GM19395 (cell line): ENCODE measurements around the gene CDH24.

Experiments used
- ATAC-seq: cut with Tn5 transposase; IDR thresholded peaks from one replicate; pipeline ENCODE4 v1.9.1; 2021; ENCODE audit warnings: mild to moderate bottlenecking, moderate library complexity; ENCODE audit not compliant: unreplicated experiment

The CDH24 gene

GRCh38 chr14:22997676-22998323, 59.5 kb downstream of the CDH24 start:
- no peak for ATAC-seq
